Endodermal cell (in vitro differentiated cells): ENCODE results near the gene COL6A3. TPM values are rescaled to one million over a fixed set of nuclear protein-coding genes. Genes with fewer than 3 reads are reported as not detected.

Experiments
- DNase-seq: peaks from one replicate; pipeline ENCODE4 v3.0.0-alpha.2; 2017
- H3K27ac ChIP-seq: 2 replicates; pipeline ENCODE4 v1.5.1; 2013; ENCODE audit warnings: mild to moderate bottlenecking, low read depth, low read length, moderate library complexity
- H3K27me3 ChIP-seq: 2 replicates; pipeline ENCODE4 v1.6.1; 2013; ENCODE audit warnings: mild to moderate bottlenecking, low read length, moderate library complexity; ENCODE audit not compliant: insufficient read depth, control insufficient read depth, poor library complexity, severe bottlenecking
- H3K36me3 ChIP-seq: 2 replicates; pipeline ENCODE4 v1.7.0; 2013; ENCODE audit warnings: mild to moderate bottlenecking, low read length, moderate library complexity; ENCODE audit not compliant: control insufficient read depth, insufficient read depth
- H3K4me1 ChIP-seq: one replicate; pipeline ENCODE4 v1.7.0; 2013; ENCODE audit warnings: low read length; ENCODE audit not compliant: control insufficient read depth, insufficient read depth
- H3K4me3 ChIP-seq: 2 replicates; pipeline ENCODE4 v1.5.1; 2013; ENCODE audit warnings: mild to moderate bottlenecking, low read length, moderate library complexity
- H3K9ac ChIP-seq: 2 replicates; pipeline ENCODE4 v1.6.1; 2013; ENCODE audit warnings: mild to moderate bottlenecking, low read length, moderate library complexity; ENCODE audit not compliant: poor library complexity, severe bottlenecking; ENCODE audit errors: extremely low read depth
- H3K9me3 ChIP-seq: 2 replicates; pipeline ENCODE4 v1.6.1; 2013; ENCODE audit warnings: mild to moderate bottlenecking, low read length, moderate library complexity; ENCODE audit not compliant: control insufficient read depth
- H3K27ac Mint-ChIP-seq: 2 replicates; pipeline ENCODE4 v1.8.0; 2020; ENCODE audit warnings: mixed read lengths
- H3K27me3 Mint-ChIP-seq: 2 replicates; pipeline ENCODE4 v1.8.0; 2021; ENCODE audit warnings: mild to moderate bottlenecking, mixed read lengths; ENCODE audit not compliant: insufficient read depth
- H3K36me3 Mint-ChIP-seq: 2 replicates; pipeline ENCODE4 v1.8.0; 2020; ENCODE audit warnings: low read depth, mixed read lengths
- H3K4me1 Mint-ChIP-seq: 2 replicates; pipeline ENCODE4 v1.8.0; 2020; ENCODE audit warnings: mixed read lengths
- H3K4me3 Mint-ChIP-seq: 2 replicates; pipeline ENCODE4 v1.8.0; 2020; ENCODE audit warnings: mild to moderate bottlenecking, moderate library complexity, mixed read lengths
- H3K9me3 Mint-ChIP-seq: 2 replicates; pipeline ENCODE4 v1.8.0; 2020; ENCODE audit warnings: mild to moderate bottlenecking, mixed read lengths
- CTCF ChIP-seq: fragments of 200-600 bp; sonication (generic); conservative IDR thresholded peaks from 2 replicates; pipeline ENCODE4 v1.5.0; 2021; ENCODE audit warnings: antibody characterized with exemption, mild to moderate bottlenecking
- WGBS, 2 experiments: methylation state at CpG; one replicate each; pipeline versions ENCODE4 v1.1.5 to v1.1.7; 2013; ENCODE audit warnings: missing lambda C conversion rate in 2 of 2, mixed read lengths in 1 of 2; ENCODE audit not compliant: insufficient coverage in 1 of 2, insufficient read length in 1 of 2; 5-methylcytosine and 5-hydroxymethylcytosine counted together
- total RNA-seq, 2 donors: library from RNA; stranded (reverse); fragmentation: NEBNext Ultra II Directional in 1 of 2; extraction: Animal tissue kit (Norgen Biotek cat#: 25700) in 1 of 2; gene quantifications; 2 replicates in 1 of 2; 3 replicates in 1 of 2; pipeline ENCODE4 v1.2.1, GENCODE V29; 2021

Gene COL6A3
- total RNA-seq, 2 donors from 2014 or later: 0.40 to 1.2 TPM

GRCh38 chr2:237408335-237409000, 5.5 kb downstream of the COL6A3 start:
- no peak overlapping the region for H3K27ac Mint-ChIP-seq

GRCh38 chr2:237407700-237408099, 6.3 kb downstream of the COL6A3 start:
- H3K36me3 Mint-ChIP-seq: no peaks in the 10 kb centered on the region
- no peaks in the 10 kb centered on the region for H3K4me1 ChIP-seq
- H3K36me3 ChIP-seq: no peaks in the 10 kb centered on the region
- H3K4me3 ChIP-seq: no peak overlapping the region
- H3K9me3 ChIP-seq: no peaks in the 10 kb centered on the region
- no peak overlapping the region for H3K9ac ChIP-seq
- 94 to 95% methylated on average over 2 to 4 of the region's 4 CpGs for WGBS, 2 experiments
- H3K27ac ChIP-seq: no peak overlapping the region
- no peak for TF ChIP-seq CTCF
- no peak overlapping the region for H3K27ac Mint-ChIP-seq
- H3K9me3 Mint-ChIP-seq: no peaks in the 10 kb centered on the region
- no peak for DNase-seq
- H3K4me3 Mint-ChIP-seq: no peak overlapping the region
- H3K4me1 Mint-ChIP-seq: no peaks in the 10 kb centered on the region
- H3K27me3 Mint-ChIP-seq: peaks cover 5% of the 10 kb centered on the region
- H3K27me3 ChIP-seq: no peaks in the 10 kb centered on the region

More at GRCh38 chr2:237408335-237409000, 5.5 kb downstream of the COL6A3 start:
- no peak overlapping the region for H3K27ac ChIP-seq
- WGBS, 2 experiments: 90 to 97% methylated on average over 7 to 8 of the region's 8 CpGs
- no peaks in the 10 kb centered on the region for H3K9me3 ChIP-seq
- no peak for DNase-seq
- H3K4me3 Mint-ChIP-seq: no peak overlapping the region
- TF ChIP-seq CTCF: no peak
- no peaks in the 10 kb centered on the region for H3K4me1 ChIP-seq
- H3K27me3 ChIP-seq: no peaks in the 10 kb centered on the region
- no peaks in the 10 kb centered on the region for H3K36me3 ChIP-seq
- no peak overlapping the region for H3K4me3 ChIP-seq
- no peaks in the 10 kb centered on the region for H3K36me3 Mint-ChIP-seq
- no peak overlapping the region for H3K9ac ChIP-seq
- H3K27me3 Mint-ChIP-seq: peaks cover 5% of the 10 kb centered on the region
- peaks cover 4% of the 10 kb centered on the region for H3K4me1 Mint-ChIP-seq
- H3K9me3 Mint-ChIP-seq: no peaks in the 10 kb centered on the region

- Mint-ChIP-seq H3K27ac (no peak overlapping the region), H3K27me3 (peaks cover 5% of the 10 kb centered on the region), H3K36me3 (no peaks in the 10 kb centered on the region), H3K4me1 (no peaks in the 10 kb centered on the region), H3K9me3 (no peaks in the 10 kb centered on the region), H3K4me3 (no peak overlapping the region)
- Histone ChIP-seq H3K4me1 (no peaks in the 10 kb centered on the region), H3K9ac (no peak overlapping the region), H3K27ac (no peak overlapping the region), H3K4me3 (no peak overlapping the region), H3K36me3 (no peaks in the 10 kb centered on the region), H3K9me3 (no peaks in the 10 kb centered on the region), H3K27me3 (no peaks in the 10 kb centered on the region)
- no peak for DNase-seq
- WGBS, 2 experiments: 84% methylated on average over 5 of the region's 5 CpGs; no CpG with 5 or more reads in 1 of the 2 experiments
- TF ChIP-seq CTCF: no peak
Observed at GRCh38 chr2:237406371-237406895, 7.5 kb downstream of the COL6A3 start.
